Gastroesophageal sphincter (tissue), 3 donors: ENCODE data around the gene EMILIN2.

Experiments
- CTCF ChIP-seq, 4 experiments: fragments of 200-600 bp in 2 of 4; fragments of 450-650 bp in 2 of 4; sonication (generic) in 1 of 4; IDR thresholded peaks; one replicate each; pipeline ENCODE4 v1.5.1; 2017 to 2019; ENCODE audit warnings: antibody characterized with exemption in 4 of 4, mild to moderate bottlenecking in 2 of 4, moderate library complexity in 2 of 4
- EP300 ChIP-seq: sonication (generic); formaldehyde crosslinking; IDR thresholded peaks from one replicate; pipeline ENCODE4 v1.6.1; 2017; ENCODE audit warnings: antibody characterized with exemption, mild to moderate bottlenecking
- POLR2A ChIP-seq, 2 donors: fragments of 450-650 bp; IDR thresholded peaks; one replicate each; pipeline ENCODE4 v1.6.1; 2017; ENCODE audit warnings: antibody characterized with exemption in 2 of 2, mild to moderate bottlenecking in 2 of 2, moderate library complexity in 1 of 2
- POLR2AphosphoS5 ChIP-seq: sonication (generic); formaldehyde crosslinking; IDR thresholded peaks from one replicate; pipeline ENCODE4 v1.6.1; 2017; ENCODE audit warnings: antibody characterized with exemption

GRCh38 chr18:2814928-2815327 lies 31.9 kb upstream of the EMILIN2 start:
- TF ChIP-seq CTCF (IDR thresholded peaks at IDR 0.05) (no peak), POLR2A (IDR thresholded peaks at IDR 0.05) (no peak), EP300 (no peak), POLR2AphosphoS5 (no peak)
